Measurements from ENCODE around the gene CHAC1.

- TF ChIP-seq CTCF (IDR thresholded peaks at IDR 0.05; ENCODE audit: insufficient read depth, low read length, poor library complexity, severe bottlenecking) (peak; percentile 89), EZH2phosphoT487 (conservative IDR thresholded peaks at IDR 0.05; ENCODE audit: low read length) (no peak)
Observed at GRCh38 chr15:40930430-40931299, 22.6 kb upstream of the CHAC1 start.
